ENCODE measurements around the gene ID2. TPM values are rescaled to one million over a fixed set of nuclear protein-coding genes. Genes with fewer than 3 reads are reported as not detected.

Gene ID2
- total RNA-seq, 1 experiment from 2014 or later: 48.6 TPM

GRCh38 chr2:8658064-8658862 is 23.6 kb upstream of the ID2 start:
- Histone ChIP-seq H2BK120ac (ENCODE audit: low read depth, low read length, poor library complexity, severe bottlenecking) (no peak overlapping the region), H3K4me2 (ENCODE audit: insufficient read depth, insufficient read length, low read length) (no peak overlapping the region), H3K4me1 (ENCODE audit: insufficient read depth, low read length) (no peaks in the 10 kb centered on the region), H2AFZ (ENCODE audit: low read length) (no peak overlapping the region), H3K23ac (ENCODE audit: insufficient read length, low read depth, low read length) (no peak overlapping the region), H2BK20ac (ENCODE audit: low read depth, low read length, poor library complexity, severe bottlenecking) (no peak overlapping the region), H3K79me1 (ENCODE audit: insufficient read depth, low read depth, low read length, poor library complexity, severe bottlenecking) (no peaks in the 10 kb centered on the region), H4K5ac (ENCODE audit: insufficient read length, low read depth, low read length) (no peak overlapping the region), H2AK5ac (ENCODE audit: insufficient read length, low read length) (no peak overlapping the region), H3K18ac (ENCODE audit: insufficient read length, low read depth, low read length) (no peak overlapping the region), H3K9ac (ENCODE audit: extremely low read depth, insufficient read length, low read length) (no peak overlapping the region), H2BK15ac (ENCODE audit: low read depth, low read length) (no peak overlapping the region), H3K27me3 (ENCODE audit: insufficient read depth, low read length) (no peaks in the 10 kb centered on the region), H4K20me1 (ENCODE audit: control insufficient read depth, insufficient read depth, insufficient read length) (no peaks in the 10 kb centered on the region), H3K23me2 (ENCODE audit: insufficient read length, low read depth, low read length, poor library complexity, severe bottlenecking) (no peaks in the 10 kb centered on the region), H3K79me2 (ENCODE audit: insufficient read depth, low read length) (no peaks in the 10 kb centered on the region), H2BK5ac (ENCODE audit: insufficient read length, low read length) (no peak overlapping the region), H4K91ac (ENCODE audit: insufficient read length, low read depth, low read length) (no peak overlapping the region), H3K14ac (ENCODE audit: insufficient read depth, low read length) (no peak overlapping the region; the same call in 1 of the 2 replicates), H4K8ac (replicated peaks; ENCODE audit: insufficient read length, low read depth, low read length) (no peak overlapping the region), H3K27ac (ENCODE audit: insufficient read length, low read depth, low read length) (no peak overlapping the region), H3K4ac (ENCODE audit: low read depth, low read length) (no peak overlapping the region), H3K56ac (ENCODE audit: insufficient read length, low read depth, low read length) (no peak overlapping the region), H2BK12ac (ENCODE audit: insufficient read length, low read depth, low read length) (no peak overlapping the region), H3T11ph (ENCODE audit: low read length) (no peak overlapping the region), H3K9me3 (ENCODE audit: control insufficient read depth, low read depth, low read length) (no peaks in the 10 kb centered on the region)
- peaks cover 0 to 2% of the 10 kb centered on the region in 2 experiments; a peak in 1 of 5 replicates for H3K9me3 Mint-ChIP-seq
- H3K27me3 Mint-ChIP-seq (ENCODE audit: low read depth): peaks cover 4% of the 10 kb centered on the region
- H3K4me3 Mint-ChIP-seq: no peak overlapping the region; a peak in 1 of 5 replicates
- TF ChIP-seq CTCF (conservative IDR thresholded peaks at IDR 0.05): no peak
- no peak for DNase-seq
- H3K36me3 Mint-ChIP-seq (ENCODE audit: insufficient read depth in 1 of 3, low read depth in 3 of 3): no peaks in the 10 kb centered on the region; a peak in 2 of 7 replicates
- WGBS (ENCODE audit: extremely low coverage, insufficient read length, low lambda C conversion rate): no CpG with 5 or more reads among the region's 22 CpGs
- H3K27ac Mint-ChIP-seq: no peak overlapping the region; a peak in 2 of 7 replicates
- peaks cover 13 to 21% of the 10 kb centered on the region in 2 experiments for H3K4me1 Mint-ChIP-seq
